Endothelial cell of umbilical vein (primary cell): ENCODE results near the gene CD300C. TPM values are rescaled to one million over a fixed set of nuclear protein-coding genes. Genes with fewer than 3 reads are reported as not detected.

Experiments used
- BruUV-seq: library from RNA; stranded (reverse); fragments of 400-500 nt; replicated peaks from 2 replicates; lab custom pipeline; 2021; lab: Mats Ljungman, UMichigan
- CTCF ChIA-PET: fragments of 300-600, 350-600 bp; sonication (Branson Sonifier 250); formaldehyde crosslinking; loops from one replicate; lab custom pipeline; 2021; ENCODE audit warnings: antibody characterized with exemption, inconsistent platforms; lab: Charles Lee
- POLR2A ChIA-PET: fragments of 300-600, 350-600 bp; sonication (Branson Sonifier 250); formaldehyde crosslinking; loops from one replicate; lab custom pipeline; 2021; ENCODE audit warnings: antibody characterized with exemption, inconsistent platforms; lab: Charles Lee
- DNase-seq: peaks from one replicate; pipeline ENCODE4 v3.0.0-alpha.2; 2011; ENCODE audit warnings: low read depth, low spot score
- FAIRE-seq: peaks from 2 replicates; lab custom pipeline; 2011; peaks lifted over from hg19 to GRCh38; lab: Jason Lieb, UNC
- H2AFZ ChIP-seq: 2 replicates; pipeline ENCODE4 v1.6.0; 2012; ENCODE audit warnings: low read depth, low read length, control low read depth, inconsistent platforms
- H3K27ac ChIP-seq: 2 replicates; pipeline ENCODE4 v1.5.1; 2011; ENCODE audit warnings: low read depth, mild to moderate bottlenecking, control low read depth, low read length, moderate library complexity; ENCODE audit not compliant: insufficient read depth
- H3K27me3 ChIP-seq, 2 experiments: 2 replicates each; pipeline versions ENCODE4 v1.6.0 to v1.6.1; 2011; ENCODE audit warnings: low read length in 2 of 2, mixed read lengths in 1 of 2; ENCODE audit not compliant: control insufficient read depth in 2 of 2, insufficient read depth in 2 of 2
- H3K36me3 ChIP-seq, 2 experiments: 2 replicates in 1 of 2; 3 replicates in 1 of 2; pipeline ENCODE4 v1.5.1; 2011; ENCODE audit warnings: low read length in 2 of 2, mild to moderate bottlenecking in 1 of 2, moderate library complexity in 1 of 2; ENCODE audit not compliant: control insufficient read depth in 2 of 2, insufficient read depth in 2 of 2; ENCODE audit errors: extremely low read depth in 1 of 2
- H3K4me1 ChIP-seq: 3 replicates; pipeline ENCODE4 v1.5.1; 2011; ENCODE audit warnings: mild to moderate bottlenecking, low read length; ENCODE audit not compliant: control insufficient read depth, insufficient read depth; ENCODE audit errors: extremely low read depth
- H3K4me2 ChIP-seq: 2 replicates; pipeline ENCODE4 v1.6.1; 2011; ENCODE audit warnings: low read length, control low read depth, mixed read lengths; ENCODE audit not compliant: insufficient read depth
- H3K4me3 ChIP-seq, 3 experiments: fragments of 200-600 bp in 1 of 3; sonication (generic), shearing (Covaris generic) in 1 of 3; replicated peaks in 1 of 3; 2 replicates each; pipeline ENCODE4 v1.5.1; 2011 to 2016; ENCODE audit warnings: control low read depth in 3 of 3, low read length in 3 of 3, mild to moderate bottlenecking in 2 of 3, inconsistent platforms in 1 of 3, low read depth in 1 of 3, moderate library complexity in 1 of 3; ENCODE audit not compliant: insufficient read depth in 1 of 3
- H3K79me2 ChIP-seq: 2 replicates; pipeline ENCODE4 v1.6.0; 2012; ENCODE audit warnings: low read length, inconsistent platforms; ENCODE audit not compliant: control insufficient read depth, insufficient read depth
- H3K9ac ChIP-seq: replicated peaks from 2 replicates; pipeline ENCODE3; 2011; ENCODE audit warnings: low read length, control low read depth; ENCODE audit not compliant: insufficient read depth; ENCODE audit errors: extremely low read depth
- H3K9me1 ChIP-seq: replicated peaks from 3 replicates; pipeline ENCODE4 v1.6.0; 2011; ENCODE audit warnings: mild to moderate bottlenecking, low read length; ENCODE audit not compliant: control insufficient read depth, insufficient read depth; ENCODE audit errors: extremely low read depth
- H3K9me3 ChIP-seq: replicated peaks from 2 replicates; pipeline ENCODE4 v1.5.1; 2012; ENCODE audit warnings: low read length, inconsistent platforms; ENCODE audit not compliant: control insufficient read depth, insufficient read depth
- H4K20me1 ChIP-seq: replicated peaks from 2 replicates; pipeline ENCODE3; 2011; ENCODE audit warnings: mild to moderate bottlenecking, low read length; ENCODE audit not compliant: control insufficient read depth, insufficient read depth; ENCODE audit errors: extremely low read depth
- CTCF ChIP-seq, 2 donors: IDR thresholded peaks; 1 replicate in 1 of 2; 2 replicates in 1 of 2; pipeline ENCODE4 v1.5.1; 2011; ENCODE audit warnings: low read length in 2 of 2, mild to moderate bottlenecking in 2 of 2, moderate library complexity in 2 of 2, control low read depth in 1 of 2, inconsistent platforms in 1 of 2, low read depth in 1 of 2; ENCODE audit not compliant: insufficient read depth in 1 of 2; ENCODE audit errors: extremely low read depth in 1 of 2
- EZH2 ChIP-seq: IDR thresholded peaks from 2 replicates; pipeline ENCODE4 v1.6.1; 2012; ENCODE audit warnings: borderline replicate concordance, low read depth, mild to moderate bottlenecking, moderate library complexity, low read length, inconsistent platforms; ENCODE audit not compliant: severe bottlenecking
- FOS ChIP-seq: IDR thresholded peaks from 2 replicates; pipeline ENCODE4 v1.6.1; 2011; ENCODE audit warnings: mild to moderate bottlenecking, low read length, moderate library complexity, borderline replicate concordance; ENCODE audit not compliant: insufficient read depth
- GATA2 ChIP-seq: IDR thresholded peaks from 2 replicates; pipeline ENCODE4 v1.7.0; 2011; ENCODE audit warnings: low read depth, mild to moderate bottlenecking, moderate library complexity, mixed read lengths, low read length; ENCODE audit not compliant: insufficient read length, insufficient read depth
- JUN ChIP-seq: IDR thresholded peaks from 2 replicates; pipeline ENCODE4 v1.6.1; 2011; ENCODE audit warnings: borderline replicate concordance, low read depth; ENCODE audit not compliant: insufficient read length, insufficient read depth
- MAX ChIP-seq: IDR thresholded peaks from 2 replicates; pipeline ENCODE4 v1.6.1; 2011; ENCODE audit not compliant: insufficient read depth, insufficient read length
- MYC ChIP-seq: IDR thresholded peaks from one replicate; pipeline ENCODE4 v1.6.1; 2011; ENCODE audit warnings: mild to moderate bottlenecking, low read depth, low read length
- POLR2A ChIP-seq: IDR thresholded peaks from 2 replicates; pipeline ENCODE4 v1.6.1; 2012; ENCODE audit warnings: low read depth, mild to moderate bottlenecking, control low read depth, low read length
- POLR2AphosphoS5 ChIP-seq: IDR thresholded peaks from 2 replicates; pipeline ENCODE4 v1.6.1; 2012; ENCODE audit warnings: low read depth, mild to moderate bottlenecking, control low read depth, low read length, moderate library complexity; ENCODE audit not compliant: insufficient read depth
- dilution Hi-C: fragments of 300-500 bp; cut with MboI; formaldehyde crosslinking; loops from one replicate; pipeline ENCODE4 v1.15.0; 2019; ENCODE audit warnings: low sequenced_read_pairs; ENCODE audit not compliant: extremely low pct_ligation_motif_present
- intact Hi-C: fragments of 100-400 bp; cut with micrococcal nuclease; formaldehyde crosslinking; loops from one replicate; pipeline ENCODE4 v1.10.0; 2022
- polyA plus RNA-seq, 4 experiments: library from polyadenylated mRNA; depleted of rRNA in 3 of 4; stranded (reverse) in 3 of 4; unstranded in 1 of 4; fragments of >200 nt; gene quantifications; 2 replicates each; pipeline versions ENCODE4 v1.2.1 to v1.2.3, GENCODE V29; 2011 to 2012; ENCODE audit warnings: missing spikeins in 1 of 4
- total RNA-seq: library from RNA; stranded (reverse); gene quantifications from 2 replicates; pipeline ENCODE4 v1.2.3, GENCODE V29; 2021

Gene CD300C
- total and polyA plus RNA-seq, 2 donors (not counting 3 experiments of a cell fraction or from before 2014, with no cell fraction given) = not detected

- H3K4me1 ChIP-seq = no peaks in the 10 kb centered on the region
- no peak for DNase-seq
- ChIA-PET POLR2A (no interaction called here), CTCF (no interaction called here)
- TF ChIP-seq MYC (no peak), GATA2 (no peak), CTCF (IDR thresholded peaks at IDR 0.05; ENCODE audit: extremely low read depth in 1 of 2, insufficient read depth in 1 of 2, low read depth in 1 of 2, low read length in 2 of 2) (no peak), POLR2AphosphoS5 (no peak), JUN (no peak), MAX (no peak), POLR2A (no peak), EZH2 (no peak), FOS (no peak)
- BruUV-seq = no TSS peak
- no peaks in the 10 kb centered on the region for H3K79me2 ChIP-seq
- dilution Hi-C loops = no loop called here
- no peaks in the 10 kb centered on the region for H3K27me3 ChIP-seq
- H3K27ac ChIP-seq = no peak overlapping the region
- no peak overlapping the region for H3K4me2 ChIP-seq
- H4K20me1 ChIP-seq = no peaks in the 10 kb centered on the region
- H3K9me3 ChIP-seq = no peaks in the 10 kb centered on the region
- no peak for FAIRE-seq
- H3K9me1 ChIP-seq = no peaks in the 10 kb centered on the region
- intact Hi-C loops = no loop called here
- no peaks in the 10 kb centered on the region for H3K36me3 ChIP-seq
- no peak overlapping the region for H2AFZ ChIP-seq
- no peak overlapping the region for H3K4me3 ChIP-seq
- no peak overlapping the region for H3K9ac ChIP-seq
Observed at GRCh38 chr17:74502861-74503260, 43.1 kb downstream of the CD300C start.
